ENCODE measurements around the gene XXYLT1.

DNA sequence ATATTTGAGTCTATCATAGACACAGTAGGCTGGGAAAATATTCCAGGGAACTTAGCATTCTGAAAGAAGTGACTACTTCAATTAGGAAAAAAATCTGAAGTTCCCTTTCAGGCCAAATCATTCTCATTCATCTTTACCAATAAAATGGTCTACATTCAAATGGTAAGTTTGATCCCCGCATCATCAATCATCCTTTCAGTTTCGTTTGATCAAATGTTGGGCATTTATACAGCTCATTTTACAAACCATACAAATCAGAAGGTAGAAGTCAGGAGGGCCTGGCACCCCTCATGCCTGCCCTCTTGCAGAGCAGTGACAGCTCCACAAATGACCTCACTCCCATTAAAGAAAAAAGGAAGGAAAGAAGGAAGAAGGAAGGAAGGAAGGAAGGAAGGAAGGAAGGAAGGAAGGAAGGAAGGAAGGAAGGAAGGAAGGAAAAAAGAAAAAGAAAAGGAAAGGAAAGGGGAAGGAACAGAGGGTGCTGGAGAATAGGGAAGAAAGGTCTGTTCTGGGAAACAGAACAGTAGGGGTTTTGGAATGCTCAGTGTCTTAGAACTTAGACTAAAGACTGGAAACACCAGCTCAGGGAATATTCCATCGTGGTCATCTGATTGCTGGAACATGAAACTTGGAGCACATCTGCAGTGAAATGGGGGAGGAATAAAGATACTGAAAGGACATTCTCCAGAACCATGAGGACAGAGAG is 86.1 kb downstream of the XXYLT1 start:
- TF ChIP-seq POLR2A (IDR thresholded peaks at IDR 0.05) (no peak), POLR2AphosphoS5 (IDR thresholded peaks at IDR 0.05) (no peak)
- TF ChIP-seq, protein P1, sequence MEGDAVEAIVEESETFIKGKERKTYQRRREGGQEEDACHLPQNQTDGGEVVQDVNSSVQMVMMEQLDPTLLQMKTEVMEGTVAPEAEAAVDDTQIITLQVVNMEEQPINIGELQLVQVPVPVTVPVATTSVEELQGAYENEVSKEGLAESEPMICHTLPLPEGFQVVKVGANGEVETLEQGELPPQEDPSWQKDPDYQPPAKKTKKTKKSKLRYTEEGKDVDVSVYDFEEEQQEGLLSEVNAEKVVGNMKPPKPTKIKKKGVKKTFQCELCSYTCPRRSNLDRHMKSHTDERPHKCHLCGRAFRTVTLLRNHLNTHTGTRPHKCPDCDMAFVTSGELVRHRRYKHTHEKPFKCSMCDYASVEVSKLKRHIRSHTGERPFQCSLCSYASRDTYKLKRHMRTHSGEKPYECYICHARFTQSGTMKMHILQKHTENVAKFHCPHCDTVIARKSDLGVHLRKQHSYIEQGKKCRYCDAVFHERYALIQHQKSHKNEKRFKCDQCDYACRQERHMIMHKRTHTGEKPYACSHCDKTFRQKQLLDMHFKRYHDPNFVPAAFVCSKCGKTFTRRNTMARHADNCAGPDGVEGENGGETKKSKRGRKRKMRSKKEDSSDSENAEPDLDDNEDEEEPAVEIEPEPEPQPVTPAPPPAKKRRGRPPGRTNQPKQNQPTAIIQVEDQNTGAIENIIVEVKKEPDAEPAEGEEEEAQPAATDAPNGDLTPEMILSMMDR (IDR thresholded peaks at IDR 0.05 in 8 of 11, conservative IDR thresholded peaks at IDR 0.05 in 3 of 11), result no peak

Data from spleen (tissue), 7 donors.